Stimulated activated CD8-positive, alpha-beta memory T cell treated with anti-CD3 and anti-CD28 coated beads, Interleukin-4, amount 100 ng/mL, for 24 hours (primary cell): ENCODE measurements around the gene FBN1.

Source experiments
- DNase-seq: peaks from one replicate; pipeline ENCODE4 v3.0.0-alpha.2; 2020; ENCODE audit warnings: low read depth

The FBN1 gene

GRCh38 chr15:48514103-48514816 is 131.2 kb downstream of the FBN1 start:
- DNase-seq = no peak

GRCh38 chr15:48510976-48511375 is 134.5 kb downstream of the FBN1 start:
- no peak for DNase-seq

GRCh38 chr15:48507416-48508065 is 138.0 kb downstream of the FBN1 start:
- DNase-seq = no peak

GRCh38 chr15:48505067-48505466 is 140.4 kb downstream of the FBN1 start:
- no peak for DNase-seq

DNA sequence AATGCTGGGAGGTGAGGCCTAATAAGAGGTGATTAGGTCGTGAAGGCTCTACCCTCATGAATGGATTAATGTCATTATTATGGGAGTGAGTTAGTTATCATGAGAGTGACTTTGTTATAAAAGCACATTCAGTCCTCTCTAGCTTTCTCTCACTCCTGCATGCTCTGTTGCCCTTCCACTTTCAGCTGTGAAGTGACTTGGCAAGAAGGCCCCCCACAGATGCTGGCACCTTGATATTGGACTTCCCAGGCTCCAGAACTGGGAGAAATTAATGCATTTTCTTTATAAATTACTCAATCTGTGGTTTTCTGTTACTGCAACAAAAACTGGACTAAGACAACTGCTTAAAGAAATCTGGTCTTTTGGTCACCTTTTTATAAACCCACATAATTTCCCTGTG is 144.3 kb downstream of the FBN1 start:
- DNase-seq = no peak

- DNase-seq = no peak
These were observed 144.9 kb downstream of the FBN1 start for GRCh38 chr15:48500595-48500994.

GRCh38 chr15:48499978-48500377 is 145.5 kb downstream of the FBN1 start:
- DNase-seq = no peak

GRCh38 chr15:48498828-48499227 is 146.7 kb downstream of the FBN1 start:
- no peak for DNase-seq

DNA sequence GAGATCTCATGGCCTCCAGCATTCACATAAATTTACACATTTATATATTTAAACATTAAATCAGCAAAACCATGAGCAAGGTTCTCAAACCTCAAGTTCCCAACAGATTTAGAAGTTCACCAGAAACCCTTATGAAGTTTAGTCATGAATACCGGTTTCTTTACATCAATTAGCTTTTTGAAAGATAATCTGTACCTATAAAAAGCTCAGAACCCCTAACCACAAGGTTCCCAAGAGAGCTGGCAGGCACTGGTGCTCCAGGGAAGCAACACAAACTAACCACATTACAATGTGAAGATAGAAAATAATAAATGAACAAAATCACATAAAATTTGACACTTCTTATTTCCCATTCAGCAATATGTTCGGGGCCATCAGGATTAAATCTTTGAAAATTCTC is 150.9 kb downstream of the FBN1 start:
- no peak for DNase-seq

DNA sequence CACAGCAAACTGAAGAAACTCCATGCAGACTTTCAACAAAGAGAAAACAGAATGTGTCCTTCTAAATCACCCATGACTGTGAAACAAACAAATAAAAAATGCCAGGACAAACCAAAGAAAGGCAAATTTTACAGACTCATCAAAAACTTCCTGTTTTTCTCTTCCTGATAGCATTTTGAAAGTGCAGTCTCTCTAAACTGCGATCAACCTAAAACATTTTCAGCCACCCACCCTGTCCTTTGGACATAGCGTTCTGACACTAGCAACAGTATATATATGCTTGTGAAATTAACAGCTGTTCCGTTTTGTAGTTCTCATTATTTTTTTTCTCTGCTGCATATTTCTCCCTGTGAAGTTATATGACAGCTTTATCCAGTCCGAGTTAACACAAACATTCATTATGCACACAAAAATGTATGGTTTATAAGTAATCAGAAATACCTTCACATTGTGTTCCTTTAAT is 151.7 kb downstream of the FBN1 start:
- no peak for DNase-seq

DNA sequence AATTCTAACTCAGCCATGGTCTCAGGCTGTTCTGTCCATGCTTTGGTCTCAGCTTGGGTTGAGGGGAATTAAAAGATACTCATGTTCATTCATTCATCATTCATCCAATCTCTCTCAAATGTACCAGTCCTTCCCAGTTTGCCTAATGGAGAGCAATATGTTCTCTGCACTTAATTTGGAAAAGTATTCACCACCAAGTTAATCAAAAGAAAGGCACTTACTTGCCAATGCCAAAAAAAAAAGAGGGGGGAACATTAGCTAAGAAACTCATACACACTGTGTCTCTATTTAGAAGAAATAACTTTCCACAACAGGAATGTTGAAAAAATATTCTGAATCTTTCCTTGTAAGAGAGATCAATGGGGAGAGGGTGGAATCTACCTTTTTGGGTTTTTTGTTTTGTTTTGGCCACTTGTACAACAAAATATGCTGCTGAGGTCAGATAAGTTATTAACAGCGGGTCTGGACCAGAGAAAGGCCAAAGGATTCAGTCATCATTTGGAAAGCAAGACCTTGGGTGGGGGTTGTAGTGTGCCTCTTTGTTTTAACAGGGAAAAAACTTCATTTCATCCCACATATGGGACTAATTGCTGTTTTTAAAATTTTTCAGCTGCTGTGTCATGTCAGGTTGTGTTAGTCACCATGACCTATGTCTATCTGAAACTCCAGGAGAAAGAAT is 152.3 kb downstream of the FBN1 start:
- no peak for DNase-seq

- DNase-seq = no peak
These were observed 159.3 kb downstream of the FBN1 start for GRCh38 chr15:48486228-48486627.

- DNase-seq = no peak
These were observed 163.7 kb downstream of the FBN1 start for GRCh38 chr15:48481802-48482201.

- no peak for DNase-seq
These were observed 165.8 kb downstream of the FBN1 start for GRCh38 chr15:48479751-48480150.

DNA sequence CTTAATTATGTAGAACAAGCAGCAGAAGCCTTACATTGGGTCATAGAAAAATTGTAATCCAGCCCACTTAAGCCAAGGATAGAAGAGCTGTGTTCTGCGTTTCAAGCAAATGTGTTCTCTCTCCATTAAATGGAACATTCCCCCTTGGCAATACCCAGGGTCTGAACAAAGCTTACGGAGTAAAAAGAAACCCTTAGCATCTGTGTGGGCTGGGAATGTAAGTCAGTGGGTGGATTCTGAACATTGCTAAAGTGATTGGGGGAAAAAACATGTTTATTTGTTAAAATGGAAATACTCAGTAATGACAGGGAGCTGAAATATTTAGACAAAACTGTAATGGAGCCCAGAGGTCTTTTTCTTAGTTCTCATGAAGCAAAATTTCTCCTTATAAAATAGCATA is 166.9 kb downstream of the FBN1 start:
- no peak for DNase-seq

DNA sequence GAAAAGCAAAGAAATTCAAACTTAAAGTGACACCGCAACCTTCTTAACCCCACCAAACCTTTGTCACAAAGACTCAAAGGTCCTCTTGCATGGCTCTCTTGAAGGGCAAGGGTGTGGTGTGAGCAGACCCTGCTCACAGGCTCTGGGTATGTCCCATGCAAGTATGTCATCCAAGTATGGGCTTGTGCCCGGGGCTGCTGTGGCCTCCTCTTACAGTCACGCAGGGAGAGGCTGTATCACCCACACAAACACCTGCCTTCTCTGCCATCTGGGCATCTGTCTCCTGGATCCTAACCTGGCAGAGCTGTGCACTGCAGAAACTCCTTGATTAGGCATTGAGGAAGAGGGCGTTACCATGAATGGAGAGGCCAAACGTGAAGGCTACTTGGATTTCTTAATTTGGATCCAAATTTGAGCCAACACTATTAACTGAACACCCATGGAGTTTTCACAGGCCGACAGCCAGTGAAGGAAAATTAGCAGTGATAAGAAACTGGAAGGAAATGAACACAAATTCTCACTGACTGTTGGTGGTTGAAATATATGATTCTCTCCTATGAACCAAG is 167.6 kb downstream of the FBN1 start:
- DNase-seq = no peak

GRCh38 chr15:48475600-48476395 is 169.7 kb downstream of the FBN1 start:
- DNase-seq = no peak

GRCh38 chr15:48473667-48474066 is 171.8 kb downstream of the FBN1 start:
- DNase-seq = no peak

DNA sequence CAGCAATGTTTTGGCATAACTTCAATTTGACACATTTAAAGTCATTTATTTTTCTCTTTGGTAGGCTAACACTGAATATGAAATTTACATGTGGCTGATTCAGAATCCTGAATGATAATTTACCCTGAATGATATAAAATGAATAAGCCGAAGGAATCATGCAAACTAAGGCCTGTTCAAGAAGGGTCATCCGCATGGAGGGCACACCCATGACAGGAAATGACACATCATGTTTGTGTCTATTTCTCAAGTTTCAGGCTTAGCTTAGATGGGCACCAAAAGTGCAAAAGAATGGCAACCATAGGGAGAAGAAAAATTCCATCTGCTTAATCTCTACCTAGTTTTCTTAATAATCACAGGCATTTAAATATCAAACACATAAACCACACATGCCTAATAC is 172.8 kb downstream of the FBN1 start:
- no peak for DNase-seq

DNA sequence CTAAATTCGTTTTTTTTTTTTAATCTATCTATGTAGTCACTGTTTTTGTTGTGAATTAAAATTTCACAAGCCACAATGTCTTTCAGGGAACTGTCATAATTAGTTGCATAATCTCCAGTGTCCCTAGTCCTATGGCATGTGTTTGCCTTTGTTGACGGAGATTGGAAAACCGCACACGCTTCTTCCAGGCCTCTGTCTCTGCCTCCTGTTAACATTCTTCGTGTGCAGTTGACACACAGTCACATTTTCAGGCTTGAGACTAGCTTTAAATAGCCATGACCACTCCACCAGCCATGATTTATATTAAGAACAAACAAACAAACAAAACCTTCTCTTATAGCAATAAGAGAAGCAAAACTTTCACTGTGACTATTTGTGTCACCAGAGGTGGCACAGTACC is 174.4 kb downstream of the FBN1 start:
- no peak for DNase-seq

DNA sequence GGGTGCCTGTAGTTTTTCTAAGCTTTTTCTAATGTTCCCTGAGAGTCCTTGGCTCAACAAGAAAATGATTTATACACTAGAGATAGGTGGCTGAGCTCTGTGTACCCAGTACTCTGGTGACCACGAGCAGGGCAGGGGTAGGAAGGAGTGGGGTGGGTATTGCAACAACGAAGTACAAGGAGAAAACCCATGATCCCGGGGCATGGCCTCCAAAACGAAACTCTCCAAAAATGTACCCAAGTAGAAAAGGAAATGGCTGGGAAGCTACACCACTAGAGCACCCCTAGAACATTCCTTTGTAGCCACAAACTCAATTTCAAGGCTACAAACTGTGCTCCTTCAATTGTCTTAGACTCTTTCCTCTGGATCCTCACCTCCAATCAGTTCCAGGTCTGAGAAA is 175.4 kb downstream of the FBN1 start:
- no peak for DNase-seq

DNA sequence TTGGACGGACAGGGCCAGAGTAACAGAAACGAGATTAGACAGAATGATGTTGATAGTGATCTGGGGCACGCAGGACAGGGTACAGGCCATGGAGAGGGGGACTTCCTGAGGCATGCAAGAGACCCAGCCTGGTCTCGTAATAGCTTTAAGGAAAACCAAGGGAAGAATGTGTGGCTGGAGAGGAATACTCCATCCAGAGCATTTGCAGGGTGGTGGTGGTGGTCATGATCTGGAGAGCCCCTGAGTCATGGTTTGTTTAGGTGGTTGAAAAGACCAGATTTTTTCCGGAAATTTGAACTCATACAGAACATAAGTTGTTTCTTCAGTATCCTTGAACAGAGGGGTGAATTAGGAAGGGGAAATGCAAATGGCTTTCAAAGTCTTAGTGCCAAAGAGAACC is 175.8 kb downstream of the FBN1 start:
- no peak for DNase-seq
